Posterior cingulate gyrus (tissue), 11 donors: ENCODE measurements around the gene RBAK.
"Not testable (repeated sequence)": the region's sequence is repeated elsewhere in the genome, so short reads cannot be mapped to it uniquely, and the experiment has no call there.

Source experiments
- DNase-seq, 10 donors: peaks; one replicate each; pipeline versions ENCODE4 v3.0.0 to v3.0.0-alpha.2; 2020 to 2021; ENCODE audit warnings: mixed read lengths in 3 of 10
- intact Hi-C: fragments of 100-400 bp; cut with DNase I; formaldehyde crosslinking; loops from one replicate; pipeline ENCODE4 v1.15.1; 2023

The RBAK gene

DNA sequence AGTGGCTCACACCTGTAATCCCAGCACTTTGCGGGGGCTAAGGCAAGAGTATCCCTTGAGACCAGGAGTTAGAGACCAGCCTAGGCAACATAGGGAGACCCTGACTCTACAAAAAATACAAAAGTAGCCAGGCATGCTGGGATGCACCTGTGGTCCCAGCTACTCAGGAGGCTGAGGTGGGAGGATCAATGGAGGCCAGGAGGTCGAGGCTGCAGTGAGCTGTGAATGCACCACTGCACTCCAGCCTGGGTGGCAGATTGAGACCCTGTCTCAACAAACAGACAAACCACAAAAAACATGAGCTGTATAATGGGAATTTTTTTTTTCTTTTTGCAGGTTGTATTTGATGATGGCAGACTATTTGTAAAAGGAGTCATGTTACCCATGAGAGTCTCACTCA lies 1.5 kb downstream of the RBAK start:
- intact Hi-C loops, DNase-seq: not testable (repeated sequence)

- intact Hi-C loops = no loop called here
- DNase-seq = no peak
These were observed 5.0 kb downstream of the RBAK start for GRCh38 chr7:5050676-5051075.

- intact Hi-C loops, DNase-seq: not testable (repeated sequence)
These were observed 6.1 kb downstream of the RBAK start for GRCh38 chr7:5051731-5052130.

DNA sequence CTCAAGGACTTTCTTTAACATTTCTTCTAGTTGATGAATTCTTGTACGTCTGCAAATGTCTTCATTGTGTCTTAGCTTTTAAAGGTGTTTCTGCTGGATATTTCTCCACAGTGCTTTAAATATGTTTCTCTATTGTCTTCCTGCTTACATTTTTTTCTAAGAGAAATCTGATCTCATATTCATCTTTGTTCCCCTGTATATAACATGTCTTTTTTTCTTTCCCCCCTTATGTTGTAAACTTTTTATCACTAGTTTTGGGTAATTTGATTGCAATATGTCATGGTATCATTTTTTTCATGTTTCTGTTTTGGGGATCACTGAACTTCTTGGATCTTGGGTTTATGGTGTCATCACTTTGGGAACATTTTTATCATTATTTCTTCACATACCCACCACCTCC lies 7.5 kb downstream of the RBAK start:
- DNase-seq = no peak
- intact Hi-C loops = no loop called here

GRCh38 chr7:5063698-5064097 lies 18.0 kb downstream of the RBAK start:
- intact Hi-C loops = no loop called here
- DNase-seq = no peak

DNA sequence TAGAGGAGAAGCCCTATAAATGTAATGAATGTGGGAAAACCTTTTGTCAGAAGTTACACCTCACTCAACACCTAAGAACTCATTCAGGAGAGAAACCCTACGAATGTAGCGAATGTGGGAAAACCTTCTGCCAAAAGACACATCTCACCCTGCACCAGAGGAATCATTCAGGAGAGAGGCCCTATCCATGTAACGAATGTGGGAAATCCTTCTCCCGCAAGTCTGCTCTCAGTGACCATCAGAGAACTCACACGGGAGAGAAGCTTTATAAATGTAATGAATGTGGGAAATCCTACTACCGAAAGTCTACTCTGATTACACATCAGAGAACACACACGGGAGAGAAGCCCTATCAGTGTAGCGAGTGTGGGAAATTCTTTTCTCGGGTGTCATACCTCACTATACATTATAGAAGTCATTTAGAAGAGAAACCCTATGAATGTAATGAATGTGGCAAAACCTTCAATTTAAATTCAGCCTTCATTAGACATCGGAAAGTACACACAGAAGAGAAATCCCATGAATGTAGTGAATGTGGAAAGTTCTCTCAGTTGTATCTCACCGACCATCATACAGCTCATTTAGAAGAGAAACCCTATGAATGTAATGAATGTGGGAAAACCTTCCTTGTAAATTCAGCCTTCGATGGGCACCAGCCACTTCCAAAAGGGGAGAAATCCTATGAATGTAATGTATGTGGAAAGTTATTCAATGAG lies 18.9 kb downstream of the RBAK start:
- DNase-seq = no peak
- intact Hi-C loops = no loop called here

- intact Hi-C loops = no loop called here
- no peak for DNase-seq
These were observed 19.4 kb downstream of the RBAK start for GRCh38 chr7:5065107-5065407.

DNA sequence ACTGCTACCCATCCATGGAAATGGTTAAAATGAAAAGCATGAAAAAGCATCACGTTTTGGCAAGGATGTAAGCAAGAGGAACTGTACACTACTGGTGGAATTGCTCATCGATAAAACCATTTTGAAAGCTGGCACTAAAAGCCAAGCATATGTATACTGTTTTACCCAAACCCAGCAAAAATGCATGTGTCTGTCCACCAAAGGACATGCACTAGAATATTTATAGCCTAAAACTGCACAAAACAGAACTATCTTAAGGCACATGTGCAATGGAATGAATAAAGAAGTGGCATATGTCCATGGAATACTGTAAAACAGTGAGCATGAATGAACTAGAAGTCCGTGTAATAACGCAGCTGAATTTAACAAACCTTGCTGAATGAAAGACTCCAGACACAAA lies 22.9 kb downstream of the RBAK start:
- intact Hi-C loops = no loop called here
- DNase-seq = no peak

DNA sequence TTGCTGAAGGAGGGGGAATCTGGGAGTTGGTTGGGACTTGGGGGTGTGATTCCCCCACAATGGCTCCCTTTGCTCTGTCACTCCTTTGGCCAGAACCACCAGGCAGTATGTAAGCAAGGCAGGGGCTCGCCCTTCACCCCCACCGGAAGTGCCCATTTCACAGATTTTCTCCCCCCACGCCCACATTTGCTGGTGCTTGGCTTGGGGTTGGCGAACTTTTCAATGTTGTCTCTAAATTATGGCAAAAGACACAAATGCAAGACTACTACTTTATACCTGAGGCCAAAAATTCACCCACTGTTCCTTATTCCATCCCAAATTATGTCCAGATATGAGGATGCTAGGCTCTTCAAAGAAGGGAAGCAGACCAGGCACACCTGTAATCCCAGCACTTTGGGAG lies 24.5 kb downstream of the RBAK start:
- intact Hi-C loops = no loop called here
- no peak for DNase-seq

GRCh38 chr7:5075187-5075586 lies 29.5 kb downstream of the RBAK start:
- DNase-seq, intact Hi-C loops: not testable (repeated sequence)

DNA sequence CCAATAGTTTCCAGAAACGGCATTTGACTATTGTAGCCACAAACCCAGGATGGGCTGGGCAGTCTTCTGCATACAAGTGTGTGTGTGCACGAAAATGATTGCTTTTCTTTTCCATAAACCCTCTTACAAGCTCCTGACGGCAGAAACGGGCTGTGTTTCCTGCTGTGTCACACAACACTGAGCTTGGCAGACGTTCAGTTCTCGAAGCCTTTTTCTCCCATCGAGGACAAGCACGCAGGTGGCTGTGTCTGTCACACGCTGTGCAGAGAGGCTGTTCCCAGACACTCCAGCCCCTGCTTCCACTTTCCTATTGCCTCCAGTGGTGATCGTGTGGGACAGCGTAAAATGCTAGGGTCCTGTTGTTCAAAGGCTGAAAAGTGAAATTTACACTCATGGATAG lies 32.1 kb downstream of the RBAK start:
- intact Hi-C loops = no loop called here
- peak in 5 of 10 donors; percentile 16 to 89 (median 50) for DNase-seq

DNA sequence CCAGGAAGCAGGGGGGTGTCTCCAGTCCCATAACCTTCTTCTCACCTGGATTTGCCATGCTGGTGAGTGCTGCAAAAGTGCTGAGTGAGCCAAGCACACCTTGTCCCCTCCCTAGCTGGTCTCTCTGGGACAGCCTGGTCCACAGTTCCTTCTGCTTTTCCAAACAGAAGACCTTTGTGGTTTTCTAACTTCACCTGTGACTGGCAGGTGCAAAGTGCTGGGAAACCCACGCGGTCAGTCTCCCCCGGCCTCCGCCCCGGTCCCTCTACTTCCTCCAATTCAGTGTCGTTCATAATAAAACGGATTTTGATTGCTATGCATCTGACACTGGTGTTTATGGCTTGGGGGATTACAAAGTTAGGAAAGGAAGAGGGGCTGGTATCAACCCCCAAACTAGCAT lies 37.1 kb downstream of the RBAK start:
- intact Hi-C loops = no loop called here

GRCh38 chr7:5083311-5083711 lies 37.7 kb downstream of the RBAK start:
- intact Hi-C loops = no loop called here
- no peak for DNase-seq

More for the DNA sequence above, 37.1 kb downstream of the RBAK start:
- DNase-seq = no peak

- intact Hi-C loops = no loop called here
These were observed 40.6 kb downstream of the RBAK start for GRCh38 chr7:5086256-5086655.

GRCh38 chr7:5088228-5088833 lies 42.7 kb downstream of the RBAK start:
- intact Hi-C loops, DNase-seq: not testable (repeated sequence)

More at GRCh38 chr7:5086256-5086655, 40.6 kb downstream of the RBAK start:
- DNase-seq = no peak

DNA sequence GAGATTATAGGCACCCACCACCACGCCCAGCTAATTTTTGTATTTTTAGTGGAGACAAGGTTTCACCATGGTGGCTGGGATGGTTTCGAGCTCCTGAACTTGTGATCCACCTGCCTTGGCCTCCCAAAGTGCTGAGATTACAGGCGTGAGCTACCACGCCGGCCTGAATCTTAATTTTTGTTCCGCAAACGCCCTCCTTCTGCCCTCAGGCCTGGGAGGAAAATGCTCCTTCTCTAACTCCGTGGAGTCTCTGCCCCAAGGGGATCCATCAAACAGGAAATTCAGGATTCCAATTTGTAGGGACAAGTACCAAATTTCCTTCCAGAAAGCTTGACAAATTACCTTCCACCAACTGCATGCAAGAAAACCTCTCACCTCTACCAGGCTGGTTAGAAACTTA lies 43.2 kb downstream of the RBAK start:
- DNase-seq = no peak

DNA sequence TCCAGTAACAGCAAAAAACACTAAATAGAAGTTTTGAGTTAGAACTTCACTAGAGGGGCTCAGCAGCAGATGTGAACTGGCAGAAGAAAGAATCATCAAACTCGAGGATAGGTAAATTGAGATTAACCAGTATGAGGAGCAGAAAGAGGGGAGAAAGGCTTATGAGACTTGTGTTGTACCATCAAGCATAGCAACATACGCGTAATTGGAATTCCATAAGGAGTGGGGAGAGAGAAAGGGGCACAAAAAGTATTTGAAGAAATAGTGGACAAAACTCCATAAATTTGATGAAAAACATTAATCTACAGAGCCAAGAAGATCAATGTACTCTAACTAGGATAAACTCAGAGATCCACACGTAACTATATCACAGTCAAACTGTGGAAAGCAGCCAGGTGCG lies 48.3 kb downstream of the RBAK start:
- DNase-seq = no peak
- intact Hi-C loops = no loop called here

More for the DNA sequence above, 43.2 kb downstream of the RBAK start:
- intact Hi-C loops = no loop called here

- no peak for DNase-seq
- intact Hi-C loops = no loop called here
These were observed 49.0 kb downstream of the RBAK start for GRCh38 chr7:5094641-5095040.

GRCh38 chr7:5116359-5116758 lies 70.7 kb downstream of the RBAK start:
- DNase-seq = no peak
- intact Hi-C loops = no loop called here

GRCh38 chr7:5117095-5117970 lies 71.7 kb downstream of the RBAK start:
- peak in 2 of 10 donors; percentile 66 to 80 for DNase-seq
- intact Hi-C loops = no loop called here
